Measurements from ENCODE around the gene CCDC127. TPM values are rescaled to one million over a fixed set of nuclear protein-coding genes. Genes with fewer than 3 reads are reported as not detected.

The CCDC127 gene
- total and polyA plus RNA-seq, 2 donors (not counting 3 experiments of a cell fraction or from before 2014, with no cell fraction given) = 3.4 to 6.3 TPM

DNA sequence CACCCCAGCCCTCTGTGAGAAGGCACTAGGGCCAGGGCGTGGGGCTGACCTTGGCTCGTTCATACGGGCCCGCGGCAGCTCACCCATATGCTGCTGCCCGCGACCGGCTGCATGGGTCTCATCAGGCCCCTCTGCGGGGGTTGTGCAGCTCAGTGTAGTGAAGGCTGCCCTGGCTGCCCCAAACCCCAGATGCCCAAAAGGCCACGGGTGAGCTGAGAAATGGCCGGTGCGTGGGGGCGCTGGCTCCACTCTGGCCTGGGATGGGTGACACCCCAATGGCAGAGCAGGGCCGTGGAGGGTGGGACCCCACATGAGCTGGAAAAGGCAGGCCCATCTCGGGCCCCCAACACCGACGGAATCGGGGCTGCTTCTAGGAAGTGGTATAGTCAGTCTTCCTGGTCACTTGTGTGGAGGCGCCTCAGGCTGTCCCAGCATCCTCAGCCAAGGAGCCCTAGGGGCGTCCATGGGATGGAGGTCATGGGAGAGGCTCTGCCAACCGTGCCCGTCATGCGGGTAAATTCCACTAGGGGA is 46.1 kb downstream of the CCDC127 start:
- FAIRE-seq (no peak), DNase-seq (ENCODE audit: low read depth, low spot score) (no peak)
- intact Hi-C loops (cut with micrococcal nuclease) (no loop called here), dilution Hi-C loops (cut with MboI; ENCODE audit: extremely low pct_ligation_motif_present, low sequenced_read_pairs) (no loop called here)
- no TSS peak for BruUV-seq (replicated peaks)
- Histone ChIP-seq H3K9me3 (replicated peaks; ENCODE audit: control insufficient read depth, insufficient read depth, low read length) (no peaks in the 10 kb centered on the region), H2AFZ (ENCODE audit: low read depth, low read length) (no peak overlapping the region), H3K27ac (ENCODE audit: insufficient read depth, low read depth, low read length) (no peak overlapping the region), H3K4me2 (ENCODE audit: insufficient read depth, low read length) (no peak overlapping the region), H3K4me1 (ENCODE audit: control insufficient read depth, extremely low read depth, insufficient read depth, low read length) (no peaks in the 10 kb centered on the region), H3K79me2 (ENCODE audit: control insufficient read depth, insufficient read depth, low read length) (no peaks in the 10 kb centered on the region), H3K9me1 (replicated peaks; ENCODE audit: control insufficient read depth, extremely low read depth, insufficient read depth, low read length) (no peaks in the 10 kb centered on the region), H3K9ac (replicated peaks; ENCODE audit: extremely low read depth, insufficient read depth, low read length) (no peak overlapping the region), H3K27me3 (ENCODE audit: control insufficient read depth in 2 of 2, insufficient read depth in 2 of 2, low read length in 2 of 2) (no peaks in the 10 kb centered on the region), H3K4me3 (replicated peaks in 1 of 3; ENCODE audit: insufficient read depth in 1 of 3, low read depth in 1 of 3, low read length in 3 of 3) (no peak overlapping the region), H3K36me3 (ENCODE audit: control insufficient read depth in 2 of 2, extremely low read depth in 1 of 2, insufficient read depth in 2 of 2, low read length in 2 of 2) (no peaks in the 10 kb centered on the region), H4K20me1 (replicated peaks; ENCODE audit: control insufficient read depth, extremely low read depth, insufficient read depth, low read length) (no peaks in the 10 kb centered on the region)
- ChIA-PET POLR2A (no interaction called here), CTCF (interaction anchor here (2.1 kb wide), 1 partner anchor 17 kb away, joined by 7 read pairs; no protein-coding TSS in a partner anchor)
- TF ChIP-seq EZH2 (IDR thresholded peaks at IDR 0.05; ENCODE audit: borderline replicate concordance, low read depth, low read length, severe bottlenecking) (no peak), MYC (IDR thresholded peaks at IDR 0.05; ENCODE audit: low read depth, low read length) (no peak), FOS (IDR thresholded peaks at IDR 0.05; ENCODE audit: borderline replicate concordance, insufficient read depth, low read length) (no peak), JUN (IDR thresholded peaks at IDR 0.05; ENCODE audit: borderline replicate concordance, insufficient read depth, insufficient read length, low read depth) (no peak), CTCF (IDR thresholded peaks at IDR 0.05; ENCODE audit: extremely low read depth in 1 of 2, insufficient read depth in 1 of 2, low read depth in 1 of 2, low read length in 2 of 2) (no peak), GATA2 (IDR thresholded peaks at IDR 0.05; ENCODE audit: insufficient read depth, insufficient read length, low read depth, low read length) (no peak), POLR2AphosphoS5 (IDR thresholded peaks at IDR 0.05; ENCODE audit: insufficient read depth, low read depth, low read length) (no peak), POLR2A (IDR thresholded peaks at IDR 0.05; ENCODE audit: low read depth, low read length) (no peak)
- TF ChIP-seq, protein P1, sequence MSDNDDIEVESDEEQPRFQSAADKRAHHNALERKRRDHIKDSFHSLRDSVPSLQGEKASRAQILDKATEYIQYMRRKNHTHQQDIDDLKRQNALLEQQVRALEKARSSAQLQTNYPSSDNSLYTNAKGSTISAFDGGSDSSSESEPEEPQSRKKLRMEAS (IDR thresholded peaks at IDR 0.05; ENCODE audit: insufficient read depth, insufficient read length) = no peak

Measured in endothelial cell of umbilical vein (primary cell).